Neural progenitor cell (in vitro differentiated cells): ENCODE data around the gene HPS6.

Experiments used
- CTCF ChIP-seq: fragments of 200-600 bp; sonication (generic); IDR thresholded peaks from 2 replicates; pipeline ENCODE4 v1.5.1; 2017; ENCODE audit warnings: antibody characterized with exemption, mild to moderate bottlenecking
- EZH2 ChIP-seq: fragments of 200-600 bp; sonication (generic); IDR thresholded peaks from 2 replicates; pipeline ENCODE4 v1.6.1; 2017; ENCODE audit warnings: antibody characterized with exemption, mild to moderate bottlenecking, moderate library complexity
- EZH2phosphoT487 ChIP-seq: fragments of 200-600 bp; sonication (generic); IDR thresholded peaks from 2 replicates; pipeline ENCODE4 v1.6.1; 2017; ENCODE audit warnings: antibody characterized with exemption

- TF ChIP-seq CTCF (no peak), EZH2phosphoT487 (no peak), EZH2 (no peak)
Observed at GRCh38 chr10:102040305-102041050, 24.7 kb upstream of the HPS6 start.
